Measurements from ENCODE around the gene SLC30A2.
"Not testable (repeated sequence)": the region's sequence is repeated elsewhere in the genome, so short reads cannot be mapped to it uniquely, and the experiment has no call there.

SLC30A2 gene

GRCh38 chr1:26045722-26046245, at the start of gene SLC30A2:
Gene SLC30A2 (minus strand): TSS chr1:26046118. CDS start chr1:26045896, 222 bp downstream.
- DNase-seq (ENCODE audit: low read depth in 1 of 2, low spot score in 1 of 2) = no peak

GRCh38 chr1:26094677-26095383, 48.9 kb upstream of the SLC30A2 start:
- no peak for DNase-seq (ENCODE audit: low read depth in 1 of 2, low spot score in 1 of 2)

GRCh38 chr1:26094076-26094669, 48.3 kb upstream of the SLC30A2 start:
- no peak for DNase-seq (ENCODE audit: low read depth in 1 of 2, low spot score in 1 of 2)

- not testable (repeated sequence) for DNase-seq (ENCODE audit: low read depth in 1 of 2, low spot score in 1 of 2)
These were observed 47.7 kb upstream of the SLC30A2 start for GRCh38 chr1:26093569-26093968.

GRCh38 chr1:26092422-26092821, 46.5 kb upstream of the SLC30A2 start:
- no peak for DNase-seq (ENCODE audit: low read depth in 1 of 2, low spot score in 1 of 2)

- no peak for DNase-seq (ENCODE audit: low read depth in 1 of 2, low spot score in 1 of 2)
These were observed 45.0 kb upstream of the SLC30A2 start for GRCh38 chr1:26090893-26091292.

GRCh38 chr1:26089125-26089524, 43.2 kb upstream of the SLC30A2 start:
- no peak for DNase-seq (ENCODE audit: low read depth in 1 of 2, low spot score in 1 of 2)

GRCh38 chr1:26084844-26085243, 38.9 kb upstream of the SLC30A2 start:
- no peak for DNase-seq (ENCODE audit: low read depth in 1 of 2, low spot score in 1 of 2)

- no peak for DNase-seq (ENCODE audit: low read depth in 1 of 2, low spot score in 1 of 2)
These were observed 38.2 kb upstream of the SLC30A2 start for GRCh38 chr1:26084091-26084561.

GRCh38 chr1:26083208-26083607, 37.3 kb upstream of the SLC30A2 start:
- DNase-seq (ENCODE audit: low read depth in 1 of 2, low spot score in 1 of 2) = no peak

- no peak for DNase-seq (ENCODE audit: low read depth in 1 of 2, low spot score in 1 of 2)
These were observed 36.1 kb upstream of the SLC30A2 start for GRCh38 chr1:26082020-26082350.

GRCh38 chr1:26081267-26082019, 35.5 kb upstream of the SLC30A2 start:
- DNase-seq (ENCODE audit: low read depth in 1 of 2, low spot score in 1 of 2) = no peak

GRCh38 chr1:26079960-26080814, 34.3 kb upstream of the SLC30A2 start:
- DNase-seq (ENCODE audit: low read depth in 1 of 2, low spot score in 1 of 2) = no peak

GRCh38 chr1:26079178-26079563, 33.3 kb upstream of the SLC30A2 start:
- DNase-seq (ENCODE audit: low read depth in 1 of 2, low spot score in 1 of 2) = no peak

- DNase-seq (ENCODE audit: low read depth in 1 of 2, low spot score in 1 of 2) = no peak
These were observed 32.6 kb upstream of the SLC30A2 start for GRCh38 chr1:26078286-26079177.

GRCh38 chr1:26077524-26077923, 31.6 kb upstream of the SLC30A2 start:
- no peak for DNase-seq (ENCODE audit: low read depth in 1 of 2, low spot score in 1 of 2)

- DNase-seq (ENCODE audit: low read depth in 1 of 2, low spot score in 1 of 2) = no peak
These were observed 29.7 kb upstream of the SLC30A2 start for GRCh38 chr1:26075421-26076144.

- DNase-seq (ENCODE audit: low read depth in 1 of 2, low spot score in 1 of 2) = no peak
These were observed 26.4 kb upstream of the SLC30A2 start for GRCh38 chr1:26072305-26072704.

- no peak for DNase-seq (ENCODE audit: low read depth in 1 of 2, low spot score in 1 of 2)
These were observed 25.0 kb upstream of the SLC30A2 start for GRCh38 chr1:26070963-26071342.

Measured in activated CD4-positive, alpha-beta T cell treated with anti-CD3 and anti-CD28 coated beads, Interleukin-2, amount 50 U/mL, for 24 hours (primary cell).